Ishikawa (cell line): ENCODE data around the gene ATF3.

Source experiments
- CEBPB ChIP-seq: IDR thresholded peaks from 2 replicates; pipeline ENCODE4 v1.6.1; 2012
- CREB1 ChIP-seq: IDR thresholded peaks from 2 replicates; pipeline ENCODE4 v1.6.1; 2012; ENCODE audit warnings: low read depth
- EGR1 ChIP-seq: IDR thresholded peaks from 2 replicates; pipeline ENCODE4 v1.6.1; 2012
- RAD21 ChIP-seq: IDR thresholded peaks from 2 replicates; pipeline ENCODE4 v1.6.1; 2012; ENCODE audit warnings: low read depth
- TAF1 ChIP-seq: IDR thresholded peaks from 2 replicates; pipeline ENCODE4 v1.6.1; 2012; ENCODE audit warnings: low read depth, mild to moderate bottlenecking
- TCF12 ChIP-seq: IDR thresholded peaks from 2 replicates; pipeline ENCODE4 v1.6.1; 2012; ENCODE audit warnings: low read depth
- TEAD4 ChIP-seq: IDR thresholded peaks from 2 replicates; pipeline ENCODE4 v1.6.1; 2012
- YY1 ChIP-seq: IDR thresholded peaks from 2 replicates; pipeline ENCODE4 v1.6.1; 2012; ENCODE audit warnings: low read depth
- TF ChIP-seq, protein P1 (sequence below): IDR thresholded peaks from 2 replicates; pipeline ENCODE4 v1.6.1; 2012; ENCODE audit warnings: low read depth, mild to moderate bottlenecking

DNA sequence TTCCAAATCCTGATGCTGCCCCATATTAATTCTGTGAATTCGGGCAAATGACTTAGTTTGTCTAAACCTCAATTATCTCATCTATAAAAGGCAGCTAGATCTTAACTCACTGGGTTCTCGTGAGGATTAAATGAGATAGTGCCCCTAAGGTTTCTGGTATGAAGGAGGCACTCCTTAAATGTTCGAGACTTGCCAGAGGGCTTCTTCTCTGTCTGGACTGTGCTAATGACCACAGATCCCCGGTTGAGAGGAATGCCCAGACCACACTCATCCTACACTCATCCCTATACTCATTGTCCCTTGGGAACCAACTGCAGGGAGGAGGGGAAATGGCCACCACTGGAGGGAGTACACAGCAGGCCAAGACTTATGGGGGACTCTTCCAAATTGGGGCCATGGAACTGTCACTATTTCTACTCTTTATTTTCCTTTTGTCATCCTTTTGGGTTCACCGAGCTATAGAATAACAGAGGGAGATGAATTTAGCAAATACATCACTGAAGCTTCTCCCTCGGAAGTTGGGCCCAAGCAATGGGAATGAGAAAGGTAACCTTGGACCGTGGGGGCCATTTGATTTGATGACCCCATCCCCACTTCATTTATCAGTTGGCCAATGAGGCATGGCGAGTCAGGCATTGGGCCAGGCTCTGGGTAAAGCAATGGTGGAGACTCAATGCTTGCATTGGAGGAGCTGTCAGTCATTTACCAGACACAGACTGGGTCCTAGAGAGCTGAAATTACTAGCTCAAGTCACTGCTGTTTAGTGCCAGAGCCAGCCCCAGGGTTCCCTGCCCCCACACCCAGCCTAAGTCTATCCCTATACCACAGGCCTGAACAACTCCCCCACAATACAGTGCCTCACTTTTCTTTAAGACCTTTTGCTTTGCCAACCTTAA lies 5.1 kb downstream of the ATF3 start:
- TF ChIP-seq CREB1, result no peak
- no peak for TF ChIP-seq YY1
- TF ChIP-seq EGR1, result no peak
- no peak for TF ChIP-seq TAF1
- no peak for TF ChIP-seq TCF12
- TF ChIP-seq, protein P1, sequence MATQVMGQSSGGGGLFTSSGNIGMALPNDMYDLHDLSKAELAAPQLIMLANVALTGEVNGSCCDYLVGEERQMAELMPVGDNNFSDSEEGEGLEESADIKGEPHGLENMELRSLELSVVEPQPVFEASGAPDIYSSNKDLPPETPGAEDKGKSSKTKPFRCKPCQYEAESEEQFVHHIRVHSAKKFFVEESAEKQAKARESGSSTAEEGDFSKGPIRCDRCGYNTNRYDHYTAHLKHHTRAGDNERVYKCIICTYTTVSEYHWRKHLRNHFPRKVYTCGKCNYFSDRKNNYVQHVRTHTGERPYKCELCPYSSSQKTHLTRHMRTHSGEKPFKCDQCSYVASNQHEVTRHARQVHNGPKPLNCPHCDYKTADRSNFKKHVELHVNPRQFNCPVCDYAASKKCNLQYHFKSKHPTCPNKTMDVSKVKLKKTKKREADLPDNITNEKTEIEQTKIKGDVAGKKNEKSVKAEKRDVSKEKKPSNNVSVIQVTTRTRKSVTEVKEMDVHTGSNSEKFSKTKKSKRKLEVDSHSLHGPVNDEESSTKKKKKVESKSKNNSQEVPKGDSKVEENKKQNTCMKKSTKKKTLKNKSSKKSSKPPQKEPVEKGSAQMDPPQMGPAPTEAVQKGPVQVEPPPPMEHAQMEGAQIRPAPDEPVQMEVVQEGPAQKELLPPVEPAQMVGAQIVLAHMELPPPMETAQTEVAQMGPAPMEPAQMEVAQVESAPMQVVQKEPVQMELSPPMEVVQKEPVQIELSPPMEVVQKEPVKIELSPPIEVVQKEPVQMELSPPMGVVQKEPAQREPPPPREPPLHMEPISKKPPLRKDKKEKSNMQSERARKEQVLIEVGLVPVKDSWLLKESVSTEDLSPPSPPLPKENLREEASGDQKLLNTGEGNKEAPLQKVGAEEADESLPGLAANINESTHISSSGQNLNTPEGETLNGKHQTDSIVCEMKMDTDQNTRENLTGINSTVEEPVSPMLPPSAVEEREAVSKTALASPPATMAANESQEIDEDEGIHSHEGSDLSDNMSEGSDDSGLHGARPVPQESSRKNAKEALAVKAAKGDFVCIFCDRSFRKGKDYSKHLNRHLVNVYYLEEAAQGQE, result no peak
- no peak for TF ChIP-seq CEBPB
- no peak for TF ChIP-seq RAD21
- no peak for TF ChIP-seq TEAD4
